Measurements from ENCODE around the gene MPDZ.

DNA sequence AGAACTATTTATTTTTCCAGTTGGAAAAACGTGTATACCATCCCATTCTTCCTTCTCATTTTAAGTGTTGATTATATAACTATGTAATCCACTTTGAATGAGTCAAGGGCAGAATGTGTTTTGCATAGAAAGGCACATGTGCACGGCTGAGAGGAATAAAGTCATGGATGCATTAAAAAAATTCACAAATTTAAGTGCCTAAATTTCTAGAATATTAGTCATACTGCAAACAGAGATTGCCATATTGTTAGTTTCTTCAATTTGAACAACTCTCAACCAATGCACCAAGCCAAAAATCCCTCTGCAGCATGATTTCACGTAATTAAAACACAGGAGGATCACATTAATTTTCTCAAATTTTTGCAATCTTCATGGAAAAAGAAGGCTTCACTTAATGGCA, 166.3 kb downstream of the MPDZ start:
- TF ChIP-seq, protein P1, sequence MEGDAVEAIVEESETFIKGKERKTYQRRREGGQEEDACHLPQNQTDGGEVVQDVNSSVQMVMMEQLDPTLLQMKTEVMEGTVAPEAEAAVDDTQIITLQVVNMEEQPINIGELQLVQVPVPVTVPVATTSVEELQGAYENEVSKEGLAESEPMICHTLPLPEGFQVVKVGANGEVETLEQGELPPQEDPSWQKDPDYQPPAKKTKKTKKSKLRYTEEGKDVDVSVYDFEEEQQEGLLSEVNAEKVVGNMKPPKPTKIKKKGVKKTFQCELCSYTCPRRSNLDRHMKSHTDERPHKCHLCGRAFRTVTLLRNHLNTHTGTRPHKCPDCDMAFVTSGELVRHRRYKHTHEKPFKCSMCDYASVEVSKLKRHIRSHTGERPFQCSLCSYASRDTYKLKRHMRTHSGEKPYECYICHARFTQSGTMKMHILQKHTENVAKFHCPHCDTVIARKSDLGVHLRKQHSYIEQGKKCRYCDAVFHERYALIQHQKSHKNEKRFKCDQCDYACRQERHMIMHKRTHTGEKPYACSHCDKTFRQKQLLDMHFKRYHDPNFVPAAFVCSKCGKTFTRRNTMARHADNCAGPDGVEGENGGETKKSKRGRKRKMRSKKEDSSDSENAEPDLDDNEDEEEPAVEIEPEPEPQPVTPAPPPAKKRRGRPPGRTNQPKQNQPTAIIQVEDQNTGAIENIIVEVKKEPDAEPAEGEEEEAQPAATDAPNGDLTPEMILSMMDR (IDR thresholded peaks at IDR 0.05) = no peak
- TF ChIP-seq POLR2A (IDR thresholded peaks at IDR 0.05) (no peak), EP300 (IDR thresholded peaks at IDR 0.05) (no peak)
